ENCODE measurements around the gene CDT1. TPM values are rescaled to one million over a fixed set of nuclear protein-coding genes. Genes with fewer than 3 reads are reported as not detected.

The CDT1 gene
- total RNA-seq, 4 donors from 2014 or later, result 0.31 to 2.5 (median 0.42) TPM; not detected in 1

DNA sequence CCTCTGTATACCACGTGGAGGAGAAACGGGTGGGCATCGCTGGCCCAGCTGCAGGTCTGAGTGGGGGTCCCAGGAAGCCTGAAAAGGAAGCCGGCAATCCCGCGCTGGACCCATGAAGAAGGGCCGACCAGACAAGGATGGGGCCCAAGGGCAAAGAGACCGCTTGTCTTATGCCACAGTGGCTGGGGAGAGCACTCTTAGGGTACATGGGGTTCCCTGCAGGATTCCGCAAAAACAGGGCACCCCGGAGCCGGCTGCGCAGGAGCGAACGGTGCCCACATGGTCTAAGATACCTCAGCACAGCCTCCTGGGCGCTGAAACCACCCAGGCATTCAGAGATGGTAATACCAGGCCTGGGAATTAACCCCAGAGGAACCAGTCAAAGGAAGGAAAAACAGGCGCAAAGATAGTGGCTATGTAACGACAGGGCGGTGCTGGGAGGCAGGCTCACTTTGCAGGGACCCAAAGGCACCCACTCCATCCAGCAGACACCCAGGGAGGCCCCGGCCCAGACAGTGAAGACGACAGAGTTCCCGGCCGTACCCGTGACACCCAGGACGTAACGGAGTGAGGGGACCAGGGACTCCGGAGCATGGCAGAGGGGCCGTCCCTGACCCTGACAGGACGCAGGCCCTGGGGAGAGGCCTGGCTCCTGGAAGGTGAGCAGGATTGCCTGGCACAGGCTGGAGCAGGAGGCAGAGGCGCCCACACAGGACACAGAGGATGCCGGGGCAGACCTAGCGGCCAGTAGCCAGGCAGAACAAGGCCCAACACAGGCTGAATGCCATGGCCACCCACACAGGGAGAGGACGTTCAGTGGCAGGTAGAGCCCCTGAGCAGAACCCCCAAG, 28.8 kb upstream of the CDT1 start:
- Histone ChIP-seq H3K4me1 (peaks cover 16 to 42% of the 10 kb centered on the region in 2 donors), H3K27ac (no peak overlapping the region), H3K27me3 (peaks cover 0 to 8% (median 2%) of the 10 kb centered on the region in 3 donors), H3K4me3 (no peak overlapping the region), H3K36me3 (no peaks in the 10 kb centered on the region), H3K9me3 (no peaks in the 10 kb centered on the region)
- no peak for DNase-seq
- in situ Hi-C loops (cut with MboI; ENCODE audit: low sequenced_read_pairs in 4 of 4) (no loop called here), intact Hi-C loops (cut with DNase I; ENCODE audit: low total_unique reads) (no loop called here)
- TF ChIP-seq, protein P1, sequence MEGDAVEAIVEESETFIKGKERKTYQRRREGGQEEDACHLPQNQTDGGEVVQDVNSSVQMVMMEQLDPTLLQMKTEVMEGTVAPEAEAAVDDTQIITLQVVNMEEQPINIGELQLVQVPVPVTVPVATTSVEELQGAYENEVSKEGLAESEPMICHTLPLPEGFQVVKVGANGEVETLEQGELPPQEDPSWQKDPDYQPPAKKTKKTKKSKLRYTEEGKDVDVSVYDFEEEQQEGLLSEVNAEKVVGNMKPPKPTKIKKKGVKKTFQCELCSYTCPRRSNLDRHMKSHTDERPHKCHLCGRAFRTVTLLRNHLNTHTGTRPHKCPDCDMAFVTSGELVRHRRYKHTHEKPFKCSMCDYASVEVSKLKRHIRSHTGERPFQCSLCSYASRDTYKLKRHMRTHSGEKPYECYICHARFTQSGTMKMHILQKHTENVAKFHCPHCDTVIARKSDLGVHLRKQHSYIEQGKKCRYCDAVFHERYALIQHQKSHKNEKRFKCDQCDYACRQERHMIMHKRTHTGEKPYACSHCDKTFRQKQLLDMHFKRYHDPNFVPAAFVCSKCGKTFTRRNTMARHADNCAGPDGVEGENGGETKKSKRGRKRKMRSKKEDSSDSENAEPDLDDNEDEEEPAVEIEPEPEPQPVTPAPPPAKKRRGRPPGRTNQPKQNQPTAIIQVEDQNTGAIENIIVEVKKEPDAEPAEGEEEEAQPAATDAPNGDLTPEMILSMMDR (IDR thresholded peaks at IDR 0.05 in 4 of 5, conservative IDR thresholded peaks at IDR 0.05 in 1 of 5), result no peak
- TF ChIP-seq POLR2A (IDR thresholded peaks at IDR 0.05), result no peak
- no peak for ATAC-seq

DNA sequence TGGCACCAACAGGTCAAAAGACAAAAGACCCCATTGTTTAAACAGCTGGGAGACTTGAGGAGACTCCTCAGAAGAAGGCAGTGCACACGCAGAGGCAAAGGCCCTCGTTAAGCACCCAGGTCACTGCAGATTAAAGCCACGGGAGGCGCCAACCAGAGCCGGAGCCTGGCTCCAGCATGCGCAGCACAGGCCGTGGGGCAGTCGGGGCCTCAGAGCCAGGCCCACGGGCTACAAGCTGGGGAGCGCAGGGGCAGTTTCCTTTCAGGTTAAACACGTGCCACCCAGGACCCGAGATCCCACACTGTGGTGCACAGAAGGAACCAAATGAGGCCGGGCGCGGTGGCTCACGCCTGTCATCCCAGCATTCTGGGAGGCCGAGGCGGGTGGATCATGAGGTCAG, 27.8 kb upstream of the CDT1 start:
- no peak for DNase-seq
- no peak for TF ChIP-seq POLR2A (IDR thresholded peaks at IDR 0.05)
- TF ChIP-seq, protein P1 (IDR thresholded peaks at IDR 0.05 in 4 of 5, conservative IDR thresholded peaks at IDR 0.05 in 1 of 5), result no peak
- intact Hi-C loops (cut with DNase I; ENCODE audit: low total_unique reads) (no loop called here), in situ Hi-C loops (cut with MboI; ENCODE audit: low sequenced_read_pairs in 4 of 4) (no loop called here)
- Histone ChIP-seq H3K27me3 (peaks cover 0 to 2% (median 0%) of the 10 kb centered on the region in 3 donors), H3K36me3 (no peaks in the 10 kb centered on the region), H3K9me3 (no peaks in the 10 kb centered on the region), H3K27ac (no peak overlapping the region), H3K4me1 (peaks cover 22 to 39% of the 10 kb centered on the region in 2 donors), H3K4me3 (no peak overlapping the region)
- ATAC-seq, result no peak

DNA sequence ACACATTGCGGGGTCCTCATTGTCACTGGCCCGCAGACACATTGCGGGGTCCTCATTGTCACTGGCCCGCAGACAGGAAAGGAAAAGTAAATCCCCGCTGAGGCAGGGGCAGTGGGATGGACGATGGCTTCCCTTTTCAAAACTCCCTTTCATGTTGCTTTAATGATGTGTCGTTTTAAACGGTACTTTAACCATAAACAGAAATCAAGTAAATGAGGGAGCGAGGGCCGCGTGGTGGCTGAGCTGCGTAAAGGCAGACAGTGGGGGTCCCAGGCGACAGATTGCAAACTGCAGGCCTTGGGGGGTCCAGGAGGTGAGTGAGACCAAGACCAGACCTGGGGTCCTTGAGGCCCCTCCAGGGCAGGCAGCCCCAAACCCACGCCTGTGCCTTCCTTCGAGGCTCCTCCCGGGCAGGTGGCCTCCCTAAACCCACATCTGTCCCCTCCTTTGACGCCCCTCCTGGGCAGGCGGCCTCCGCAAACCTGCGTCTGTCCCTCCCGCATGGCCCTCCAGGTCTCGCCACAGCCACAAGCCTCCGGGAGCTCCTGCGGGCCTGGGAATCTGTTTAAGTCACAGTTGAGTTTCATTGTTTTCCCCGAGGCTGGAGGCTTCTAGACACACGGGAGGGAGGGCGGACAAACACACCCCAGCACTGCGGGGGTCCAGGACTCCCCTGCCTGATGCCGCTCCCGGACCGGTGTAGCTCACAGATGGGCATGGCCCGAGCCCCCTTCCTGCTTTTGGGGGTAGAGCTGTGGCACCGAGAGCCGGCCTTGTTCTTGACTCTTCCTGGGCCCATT, 25.9 kb upstream of the CDT1 start:
- no peak overlapping the region for H3K27ac ChIP-seq
- no peak for TF ChIP-seq POLR2A (IDR thresholded peaks at IDR 0.05)
- intact Hi-C loops (cut with DNase I; ENCODE audit: low total_unique reads), result no loop called here
- ATAC-seq (no peak), DNase-seq (no peak)
- peaks cover 0 to 2% (median 0%) of the 10 kb centered on the region in 3 donors for H3K27me3 ChIP-seq
- H3K9me3 ChIP-seq, result no peaks in the 10 kb centered on the region
- peaks cover 21 to 28% of the 10 kb centered on the region in 2 donors for H3K4me1 ChIP-seq
- in situ Hi-C loops (cut with MboI; ENCODE audit: low sequenced_read_pairs in 4 of 4), result no loop called here
- H3K36me3 ChIP-seq, result no peaks in the 10 kb centered on the region
- H3K4me3 ChIP-seq, result no peak overlapping the region

DNA sequence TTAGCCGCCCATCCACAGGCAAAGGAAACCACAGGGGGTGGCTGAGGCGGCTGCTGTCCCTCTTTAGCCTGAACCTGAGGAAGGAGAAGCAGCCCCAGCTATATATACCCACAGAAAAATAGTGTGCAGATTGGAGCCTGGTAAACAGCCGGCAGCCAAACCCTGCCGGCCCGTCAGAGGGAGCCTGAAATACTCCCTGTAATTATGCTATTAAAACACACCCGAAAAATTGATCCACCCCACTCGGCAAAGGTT, 25.4 kb upstream of the CDT1 start:
- ATAC-seq (no peak), DNase-seq (no peak)
- intact Hi-C loops (cut with DNase I; ENCODE audit: low total_unique reads) (no loop called here), in situ Hi-C loops (cut with MboI; ENCODE audit: low sequenced_read_pairs in 4 of 4) (no loop called here)
- H3K27me3 ChIP-seq, result peaks cover 0 to 2% (median 0%) of the 10 kb centered on the region in 3 donors
- no peaks in the 10 kb centered on the region for H3K9me3 ChIP-seq
- H3K4me3 ChIP-seq, result no peak overlapping the region
- TF ChIP-seq POLR2A (IDR thresholded peaks at IDR 0.05), result no peak
- TF ChIP-seq, protein P1 (IDR thresholded peaks at IDR 0.05 in 4 of 5, conservative IDR thresholded peaks at IDR 0.05 in 1 of 5), result no peak
- peaks cover 15 to 23% of the 10 kb centered on the region in 2 donors for H3K4me1 ChIP-seq
- no peaks in the 10 kb centered on the region for H3K36me3 ChIP-seq
- H3K27ac ChIP-seq, result no peak overlapping the region

DNA sequence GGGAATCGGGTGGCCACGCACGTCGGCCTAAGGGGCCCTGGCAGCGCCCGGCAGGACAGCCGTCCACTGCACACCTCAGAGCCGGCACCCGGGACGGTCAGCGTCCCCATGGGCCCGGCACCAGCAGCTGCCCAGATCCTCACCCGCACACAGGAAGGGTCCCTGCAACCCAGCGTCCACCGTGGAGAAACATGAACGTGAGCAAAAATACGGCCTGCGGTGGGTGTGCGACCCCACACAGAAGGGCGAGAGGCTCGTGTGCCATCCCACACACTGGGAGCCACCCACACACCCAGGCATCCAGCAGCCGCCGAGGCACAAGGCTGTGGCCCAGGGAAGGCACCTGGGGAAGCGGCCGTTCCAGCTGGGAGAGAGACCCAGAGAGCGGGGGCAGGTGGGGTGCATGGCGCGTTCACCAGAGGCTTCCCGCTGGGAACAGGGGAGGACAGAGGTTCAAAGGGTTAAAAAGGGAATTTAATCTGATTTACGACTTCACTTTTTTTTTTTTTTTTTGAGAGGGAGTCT, 25.0 kb upstream of the CDT1 start:
- DNase-seq, result no peak
- in situ Hi-C loops (cut with MboI; ENCODE audit: low sequenced_read_pairs in 4 of 4), result no loop called here
- H3K27me3 ChIP-seq, result peaks cover 0 to 3% (median 2%) of the 10 kb centered on the region in 3 donors
- H3K36me3 ChIP-seq, result no peaks in the 10 kb centered on the region
- no peak for TF ChIP-seq POLR2A (IDR thresholded peaks at IDR 0.05)
- TF ChIP-seq, protein P1 (IDR thresholded peaks at IDR 0.05 in 4 of 5, conservative IDR thresholded peaks at IDR 0.05 in 1 of 5), result no peak
- no peaks in the 10 kb centered on the region for H3K9me3 ChIP-seq
- intact Hi-C loops (cut with DNase I; ENCODE audit: low total_unique reads), result no loop called here
- peaks cover 13 to 20% of the 10 kb centered on the region in 2 donors for H3K4me1 ChIP-seq
- H3K27ac ChIP-seq, result no peak overlapping the region
- no peak for ATAC-seq
- H3K4me3 ChIP-seq, result no peak overlapping the region
